BLaER1 treated with 17β-estradiol and CSF1 and Interleukin-3, amounts not matched to agents 10 nM and 100 nM (cell line): ENCODE results near the gene CSNK2A2.

Source experiments
- H3K27ac ChIP-seq, 11 experiments: shearing (Covaris generic); formaldehyde crosslinking; 2 replicates each; pipeline ENCODE4 v1.8.1; 2022
- H3K27me3 ChIP-seq, 11 experiments: shearing (Covaris generic); formaldehyde crosslinking; 2 replicates each; pipeline ENCODE4 v1.8.1; 2022
- H3K36me3 ChIP-seq, 11 experiments: shearing (Covaris generic); formaldehyde crosslinking; 2 replicates each; pipeline ENCODE4 v1.8.1; 2022
- H3K4me1 ChIP-seq, 10 experiments: shearing (Covaris generic); formaldehyde crosslinking; 2 replicates each; pipeline ENCODE4 v1.8.1; 2022
- H3K4me2 ChIP-seq, 11 experiments: shearing (Covaris generic); formaldehyde crosslinking; 2 replicates each; pipeline ENCODE4 v1.8.1; 2022
- H3K4me3 ChIP-seq, 10 experiments: shearing (Covaris generic); formaldehyde crosslinking; 2 replicates each; pipeline ENCODE4 v1.8.1; 2022
- H3K9ac ChIP-seq, 11 experiments: shearing (Covaris generic); formaldehyde crosslinking; 2 replicates each; pipeline ENCODE4 v1.8.1; 2022
- H3K9me3 ChIP-seq, 11 experiments: shearing (Covaris generic); formaldehyde crosslinking; replicated peaks in 1 of 11; 2 replicates each; pipeline ENCODE4 v1.8.1; 2022
- H4K20me1 ChIP-seq, 11 experiments: shearing (Covaris generic); formaldehyde crosslinking; 2 replicates each; pipeline ENCODE4 v1.8.1; 2022
- Cebpa-rat ChIP-seq, 11 experiments: shearing (Covaris generic); IDR thresholded peaks; 2 replicates each; pipeline ENCODE4 v1.8.1; 2022

The CSNK2A2 gene

GRCh38 chr16:58116081-58116480, 81.8 kb downstream of the CSNK2A2 start:
- Histone ChIP-seq H4K20me1 (peaks cover 10 to 65% (median 53%) of the 10 kb centered on the region in 11 experiments; a peak in 20 of 22 replicates), H3K27me3 (no peaks in the 10 kb centered on the region), H3K4me1 (peaks cover 14 to 24% (median 19%) of the 10 kb centered on the region in 10 experiments), H3K9me3 (no peaks in the 10 kb centered on the region), H3K4me3 (no peak overlapping the region), H3K9ac (no peak overlapping the region), H3K27ac (no peak overlapping the region), H3K36me3 (peaks cover 47 to 68% (median 54%) of the 10 kb centered on the region in 11 experiments), H3K4me2 (no peak overlapping the region)
- TF ChIP-seq Cebpa-rat (IDR thresholded peaks at IDR 0.05): no peak

- Histone ChIP-seq H3K27ac (no peak overlapping the region), H3K4me2 (no peak overlapping the region), H3K4me1 (peaks cover 15 to 24% (median 19%) of the 10 kb centered on the region in 10 experiments), H3K9ac (no peak overlapping the region), H3K9me3 (no peaks in the 10 kb centered on the region), H4K20me1 (peaks cover under 1 to 55% (median 44%) of the 10 kb centered on the region in 11 experiments; a peak in 20 of 22 replicates), H3K4me3 (no peak overlapping the region), H3K36me3 (peaks cover 47 to 68% (median 54%) of the 10 kb centered on the region in 11 experiments), H3K27me3 (no peaks in the 10 kb centered on the region)
- no peak for TF ChIP-seq Cebpa-rat (IDR thresholded peaks at IDR 0.05)
These were observed 82.8 kb downstream of the CSNK2A2 start for GRCh38 chr16:58114827-58115825.

- H4K20me1 ChIP-seq: peaks cover 0 to 16% (median 5%) of the 10 kb centered on the region in 11 experiments; a peak in 11 of 22 replicates
- H3K27me3 ChIP-seq: no peaks in the 10 kb centered on the region
- no peak for TF ChIP-seq Cebpa-rat (IDR thresholded peaks at IDR 0.05)
- no peak overlapping the region for H3K27ac ChIP-seq
- H3K4me3 ChIP-seq: no peak overlapping the region
- H3K4me1 ChIP-seq: peaks cover 27 to 53% (median 38%) of the 10 kb centered on the region in 10 experiments
- H3K36me3 ChIP-seq: peaks cover 39 to 44% (median 43%) of the 10 kb centered on the region in 11 experiments
- no peak overlapping the region for H3K9ac ChIP-seq
- no peaks in the 10 kb centered on the region for H3K9me3 ChIP-seq
- H3K4me2 ChIP-seq: peak overlapping the region; percentile 22 to 83 (median 63); a peak in 20 of 22 replicates
These were observed 86.6 kb downstream of the CSNK2A2 start for GRCh38 chr16:58111302-58111627.

GRCh38 chr16:58110571-58111301, 87.2 kb downstream of the CSNK2A2 start:
- no peak overlapping the region for H3K27ac ChIP-seq
- no peak overlapping the region for H3K9ac ChIP-seq
- peaks cover 33 to 39% (median 38%) of the 10 kb centered on the region in 11 experiments for H3K36me3 ChIP-seq
- no peak overlapping the region for H3K4me3 ChIP-seq
- H4K20me1 ChIP-seq: peaks cover 0 to 12% (median 0%) of the 10 kb centered on the region in 11 experiments; a peak in 7 of 22 replicates
- peak overlapping the region; percentile 38 to 83 (median 63); a peak in 19 of 22 replicates for H3K4me2 ChIP-seq
- H3K9me3 ChIP-seq: no peaks in the 10 kb centered on the region
- TF ChIP-seq Cebpa-rat (IDR thresholded peaks at IDR 0.05): no peak
- no peaks in the 10 kb centered on the region for H3K27me3 ChIP-seq
- peaks cover 29 to 58% (median 41%) of the 10 kb centered on the region in 10 experiments for H3K4me1 ChIP-seq

- peak overlapping the region in 2 of 11 experiments; percentile 18 to 49; a peak in 1 of 22 replicates for H3K27ac ChIP-seq
- no peaks in the 10 kb centered on the region for H3K9me3 ChIP-seq
- peaks cover 25 to 30% (median 29%) of the 10 kb centered on the region in 11 experiments for H3K36me3 ChIP-seq
- no peaks in the 10 kb centered on the region for H3K27me3 ChIP-seq
- H3K4me1 ChIP-seq: peaks cover 37 to 67% (median 48%) of the 10 kb centered on the region in 10 experiments
- no peak for TF ChIP-seq Cebpa-rat (IDR thresholded peaks at IDR 0.05)
- H3K9ac ChIP-seq: peak overlapping the region in 4 of 11 experiments; percentile 3 to 33 (median 10); a peak in 4 of 22 replicates
- peak overlapping the region; percentile 38 to 83 (median 63) for H3K4me2 ChIP-seq
- H3K4me3 ChIP-seq: no peak overlapping the region
- H4K20me1 ChIP-seq: peaks cover 0 to 7% (median 0%) of the 10 kb centered on the region in 11 experiments; a peak in 3 of 22 replicates
These were observed 88.0 kb downstream of the CSNK2A2 start for GRCh38 chr16:58109881-58110280.

GRCh38 chr16:58109330-58109729, 88.6 kb downstream of the CSNK2A2 start:
- Histone ChIP-seq H3K4me2 (peak overlapping the region; percentile 38 to 83 (median 63)), H3K27me3 (no peaks in the 10 kb centered on the region), H3K4me3 (no peak overlapping the region), H4K20me1 (peaks cover 0 to 7% (median 0%) of the 10 kb centered on the region in 11 experiments; a peak in 2 of 22 replicates), H3K27ac (peak overlapping the region in 4 of 11 experiments; percentile 7 to 49 (median 33); a peak in 4 of 22 replicates), H3K9ac (peak overlapping the region in 5 of 11 experiments; percentile 3 to 33 (median 11); a peak in 5 of 22 replicates), H3K4me1 (peaks cover 38 to 71% (median 51%) of the 10 kb centered on the region in 10 experiments), H3K9me3 (no peaks in the 10 kb centered on the region), H3K36me3 (peaks cover 19 to 25% (median 24%) of the 10 kb centered on the region in 11 experiments)
- no peak for TF ChIP-seq Cebpa-rat (IDR thresholded peaks at IDR 0.05)
